IMR-90 (cell line): ENCODE data around the gene PDS5B. TPM values are rescaled to one million over a fixed set of nuclear protein-coding genes. Genes with fewer than 3 reads are reported as not detected.
A peak's percentile ranks its signal among the peaks of the same experiment; 100 is the strongest.

Source experiments
- ATAC-seq: fragments of 200-7000 bp; cut with Tn5 transposase; 2 replicates; pipeline ENCODE4 v1.9.1; 2020; ENCODE audit warnings: low read depth, mild to moderate bottlenecking, moderate library complexity
- BruUV-seq: library from RNA; stranded (reverse); fragments of 400-500 nt; replicated peaks from 2 replicates; lab custom pipeline; 2021; lab: Mats Ljungman, UMichigan
- CTCF ChIA-PET: fragments of 300-600 bp; formaldehyde crosslinking; extraction: SDS; loops from one replicate; lab custom pipeline; 2021; ENCODE audit warnings: antibody characterized with exemption; lab: Yijun Ruan, JAX
- POLR2A ChIA-PET: fragments of 300-600 bp; sonication (Branson Sonifier 250); formaldehyde crosslinking; loops from one replicate; lab custom pipeline; 2022; ENCODE audit warnings: antibody characterized with exemption; ENCODE audit not compliant: unreplicated experiment; lab: Charles Lee
- DNase-seq: peaks from one replicate; pipeline ENCODE4 v3.0.0; 2013
- H2AFZ ChIP-seq: replicated peaks from 2 replicates; pipeline ENCODE3; 2013; ENCODE audit warnings: low read length, mild to moderate bottlenecking; ENCODE audit not compliant: poor library complexity
- H2AK5ac ChIP-seq: 2 replicates; pipeline ENCODE4 v1.6.1; 2013; ENCODE audit warnings: low read depth, low read length, inconsistent platforms
- H2AK9ac ChIP-seq: replicated peaks from 2 replicates; pipeline ENCODE3; 2013; ENCODE audit warnings: mild to moderate bottlenecking, low read depth, low read length, moderate library complexity; ENCODE audit not compliant: poor library complexity
- H2BK120ac ChIP-seq: 2 replicates; pipeline ENCODE4 v1.6.1; 2013; ENCODE audit warnings: low read depth, low read length, inconsistent platforms
- H2BK15ac ChIP-seq: 3 replicates; pipeline ENCODE4 v1.6.1; 2013; ENCODE audit warnings: low read depth, low read length, inconsistent platforms
- H2BK20ac ChIP-seq: 2 replicates; pipeline ENCODE4 v1.6.1; 2013; ENCODE audit warnings: low read depth, mild to moderate bottlenecking, inconsistent platforms, low read length, moderate library complexity
- H2BK5ac ChIP-seq: 2 replicates; pipeline ENCODE4 v1.6.1; 2013; ENCODE audit warnings: mild to moderate bottlenecking, low read depth, low read length, inconsistent platforms; ENCODE audit not compliant: poor library complexity, severe bottlenecking
- H3K14ac ChIP-seq: replicated peaks from 2 replicates; pipeline ENCODE4 v1.6.1; 2013; ENCODE audit warnings: low read depth, low read length, inconsistent platforms
- H3K18ac ChIP-seq: 2 replicates; pipeline ENCODE4 v1.6.1; 2013; ENCODE audit warnings: low read depth, low read length, control low read depth
- H3K23ac ChIP-seq: 2 replicates; pipeline ENCODE4 v1.6.1; 2013; ENCODE audit warnings: low read depth, low read length, inconsistent platforms
- H3K27ac ChIP-seq: 2 replicates; pipeline ENCODE4 v1.5.1; 2013; ENCODE audit warnings: mild to moderate bottlenecking, control low read depth, low read length; ENCODE audit not compliant: insufficient read depth
- H3K27me3 ChIP-seq: 2 replicates; pipeline ENCODE4 v1.6.1; 2013; ENCODE audit warnings: low read length; ENCODE audit not compliant: control insufficient read depth, insufficient read depth
- H3K36me3 ChIP-seq: 2 replicates; pipeline ENCODE4 v1.6.1; 2013; ENCODE audit warnings: low read length, mixed read lengths; ENCODE audit not compliant: control insufficient read depth, insufficient read depth
- H3K4ac ChIP-seq: 2 replicates; pipeline ENCODE4 v1.6.1; 2013; ENCODE audit warnings: low read depth, low read length, inconsistent platforms
- H3K4me1 ChIP-seq: 2 replicates; pipeline ENCODE4 v1.6.1; 2013; ENCODE audit warnings: low read length, mixed read lengths; ENCODE audit not compliant: control insufficient read depth, insufficient read depth
- H3K4me2 ChIP-seq: 2 replicates; pipeline ENCODE4 v1.6.1; 2013; ENCODE audit warnings: low read depth, mild to moderate bottlenecking, control low read depth, low read length, moderate library complexity
- H3K4me3 ChIP-seq: 2 replicates; pipeline ENCODE4 v1.5.1; 2013; ENCODE audit warnings: low read depth, mild to moderate bottlenecking, control low read depth, low read length, moderate library complexity; ENCODE audit not compliant: insufficient read depth
- H3K56ac ChIP-seq: 2 replicates; pipeline ENCODE4 v1.6.1; 2013; ENCODE audit warnings: low read length, inconsistent platforms; ENCODE audit not compliant: insufficient read depth; ENCODE audit errors: extremely low read depth
- H3K79me1 ChIP-seq, 2 experiments: 2 replicates each; pipeline ENCODE4 v1.6.1; 2013; ENCODE audit warnings: low read length in 2 of 2, inconsistent platforms in 1 of 2, low read depth in 1 of 2
- H3K9ac ChIP-seq: 2 replicates; pipeline ENCODE4 v1.6.1; 2013; ENCODE audit warnings: low read depth, low read length, control low read depth
- H3K9me1 ChIP-seq: 2 replicates; pipeline ENCODE4 v1.6.1; 2013; ENCODE audit warnings: low read length, inconsistent platforms; ENCODE audit not compliant: insufficient read depth
- H3K9me3 ChIP-seq: 2 replicates; pipeline ENCODE4 v1.6.1; 2013; ENCODE audit warnings: low read length; ENCODE audit not compliant: control insufficient read depth, insufficient read depth
- H4K20me1 ChIP-seq: 2 replicates; pipeline ENCODE4 v1.6.1; 2013; ENCODE audit warnings: low read length, inconsistent platforms; ENCODE audit not compliant: insufficient read depth
- H4K5ac ChIP-seq: 2 replicates; pipeline ENCODE4 v1.6.1; 2013; ENCODE audit warnings: mild to moderate bottlenecking, low read depth, low read length, control low read depth
- H4K8ac ChIP-seq, 2 experiments: 2 replicates each; pipeline ENCODE4 v1.6.1; 2013; ENCODE audit warnings: low read depth in 2 of 2, low read length in 2 of 2, control low read depth in 1 of 2, inconsistent platforms in 1 of 2
- H4K91ac ChIP-seq: 2 replicates; pipeline ENCODE4 v1.6.1; 2013; ENCODE audit warnings: low read depth, low read length, inconsistent platforms; ENCODE audit not compliant: insufficient read depth
- BHLHE40 ChIP-seq: fragments of 150-350 bp; IDR thresholded peaks from 2 replicates; pipeline ENCODE4 v1.6.1; 2016; ENCODE audit warnings: mild to moderate bottlenecking, low read depth, low read length
- CEBPB ChIP-seq: IDR thresholded peaks from 2 replicates; pipeline ENCODE4 v1.6.1; 2012; ENCODE audit warnings: low read depth, low read length, improper control_type of control experiment
- CHD1 ChIP-seq: IDR thresholded peaks from 2 replicates; pipeline ENCODE4 v1.6.1; 2012; ENCODE audit warnings: low read depth, low read length, improper control_type of control experiment
- CTCF ChIP-seq: conservative IDR thresholded peaks from 2 replicates; pipeline ENCODE4 v1.5.1; 2012; ENCODE audit warnings: mild to moderate bottlenecking, low read depth, low read length, improper control_type of control experiment
- ELK1 ChIP-seq: fragments of 150-350 bp; IDR thresholded peaks from 2 replicates; pipeline ENCODE4 v1.6.1; 2016; ENCODE audit warnings: low read depth, mild to moderate bottlenecking, low read length, moderate library complexity, borderline replicate concordance
- FOS ChIP-seq: fragments of 150-350 bp; IDR thresholded peaks from 2 replicates; pipeline ENCODE4 v1.6.1; 2016; ENCODE audit warnings: low read depth, low read length
- MAFK ChIP-seq: IDR thresholded peaks from 2 replicates; pipeline ENCODE4 v1.6.1; 2012; ENCODE audit warnings: low read depth, low read length, improper control_type of control experiment
- MAZ ChIP-seq: IDR thresholded peaks from 2 replicates; pipeline ENCODE4 v1.6.1; 2012; ENCODE audit warnings: low read depth, mild to moderate bottlenecking, low read length, improper control_type of control experiment, moderate library complexity, borderline replicate concordance
- MXI1 ChIP-seq: IDR thresholded peaks from 2 replicates; pipeline ENCODE4 v1.6.1; 2012; ENCODE audit warnings: low read depth, mild to moderate bottlenecking, low read length, moderate library complexity, borderline replicate concordance
- NFE2L2 ChIP-seq: fragments of 150-350 bp; IDR thresholded peaks from 2 replicates; pipeline ENCODE4 v1.6.1; 2016; ENCODE audit warnings: low read depth, mild to moderate bottlenecking, low read length
- POLR2A ChIP-seq: IDR thresholded peaks from 2 replicates; pipeline ENCODE4 v1.6.1; 2012; ENCODE audit warnings: mild to moderate bottlenecking, low read depth, low read length
- RAD21 ChIP-seq: IDR thresholded peaks from 2 replicates; pipeline ENCODE4 v1.6.1; 2012; ENCODE audit warnings: low read length, improper control_type of control experiment
- RCOR1 ChIP-seq: IDR thresholded peaks from 2 replicates; pipeline ENCODE4 v1.6.1; 2012; ENCODE audit warnings: mild to moderate bottlenecking, low read length, improper control_type of control experiment; ENCODE audit not compliant: insufficient replicate concordance
- RFX5 ChIP-seq: IDR thresholded peaks from 2 replicates; pipeline ENCODE4 v1.8.0; 2012; ENCODE audit warnings: low read depth, mild to moderate bottlenecking, low read length, moderate library complexity
- SMC3 ChIP-seq: fragments of 150-350 bp; IDR thresholded peaks from 2 replicates; pipeline ENCODE4 v1.6.1; 2016; ENCODE audit warnings: low read depth, mild to moderate bottlenecking, antibody characterized with exemption, low read length, moderate library complexity
- USF2 ChIP-seq: fragments of 150-350 bp; IDR thresholded peaks from 2 replicates; pipeline ENCODE4 v1.6.1; 2017; ENCODE audit warnings: mild to moderate bottlenecking, antibody characterized with exemption, low read length, low read depth
- WGBS, 2 experiments: methylation state at CpG; one replicate each; pipeline versions ENCODE4 v1.1.5 to v1.1.7; 2013; ENCODE audit warnings: missing lambda C conversion rate in 2 of 2; ENCODE audit not compliant: insufficient read length in 1 of 2; ENCODE audit errors: extremely low coverage in 2 of 2; 5-methylcytosine and 5-hydroxymethylcytosine counted together
- dilution Hi-C: fragments of 300-500 bp; cut with HindIII; formaldehyde crosslinking; loops from one replicate; pipeline ENCODE4 v1.14.3; 2018; ENCODE audit warnings: low sequenced_read_pairs; ENCODE audit not compliant: unreplicated experiment
- in situ Hi-C: fragments of 300-500 bp; cut with MboI; formaldehyde crosslinking; loops from 3 replicates; pipeline ENCODE4 v1.14.3; 2019; ENCODE audit warnings: low sequenced_read_pairs, inconsistent platforms, mixed read lengths
- intact Hi-C: fragments of 100-400 bp; cut with micrococcal nuclease; formaldehyde crosslinking; loops from 2 replicates; pipeline ENCODE4 v1.10.0; 2022
- polyA plus RNA-seq, 3 experiments: library from polyadenylated mRNA; depleted of rRNA; stranded (reverse); fragments of >200 nt; gene quantifications; 2 replicates each; pipeline ENCODE4 v1.2.3, GENCODE V29; 2012; ENCODE audit warnings: low replicate concordance in 1 of 3
- total RNA-seq: library from RNA; depleted of rRNA; stranded (reverse); fragments of >200 nt; gene quantifications from 2 replicates; pipeline ENCODE4 v1.2.3, GENCODE V29; 2012

Gene PDS5B
- total and polyA plus RNA-seq, 2 of the 4 experiments (the other 2 are of a cell fraction) = 6.2 to 20.1 TPM

- in situ Hi-C loops = no loop called here
- DNase-seq = no peak
- ATAC-seq = no peak
Measured at GRCh38 chr13:32737679-32738078, 151.4 kb downstream of the PDS5B start.

More at GRCh38 chr13:32737679-32738078, 151.4 kb downstream of the PDS5B start:
- Histone ChIP-seq H3K23ac (no peak overlapping the region), H2AK9ac (no peak overlapping the region), H3K18ac (no peak overlapping the region), H2BK5ac (no peak overlapping the region), H4K20me1 (peaks cover 3% of the 10 kb centered on the region; the same call in 1 of the 2 replicates), H3K4me3 (no peak overlapping the region), H4K5ac (no peak overlapping the region), H3K36me3 (peaks cover 2% of the 10 kb centered on the region), H2AFZ (no peak overlapping the region), H3K9ac (no peak overlapping the region), H3K4me1 (no peaks in the 10 kb centered on the region; the same call in 1 of the 2 replicates), H3K56ac (no peak overlapping the region), H2BK15ac (no peak overlapping the region), H3K27ac (no peak overlapping the region), H3K9me3 (no peaks in the 10 kb centered on the region), H2AK5ac (no peak overlapping the region), H3K14ac (no peak overlapping the region), H3K79me1 (peaks cover 0 to 11% of the 10 kb centered on the region in 2 experiments; a peak in 3 of 4 replicates), H3K9me1 (peaks cover 6% of the 10 kb centered on the region; the same call in 1 of the 2 replicates), H4K91ac (no peak overlapping the region), H3K4me2 (peak overlapping the region; percentile 91; the same call in 1 of the 2 replicates), H3K27me3 (no peaks in the 10 kb centered on the region), H2BK20ac (no peak overlapping the region), H2BK120ac (no peak overlapping the region), H4K8ac (peak overlapping the region in 1 of 2 experiments; percentile 32; a peak in 1 of 4 replicates), H3K4ac (no peak overlapping the region)
- intact Hi-C loops (no loop called here), dilution Hi-C loops (no loop called here)
- CTCF ChIA-PET = interaction anchor here (0.6 kb wide), 1 partner anchor 692 kb away, joined by 3 read pairs; no protein-coding TSS in a partner anchor
- POLR2A ChIA-PET = interaction anchor here (0.6 kb wide), 1 partner anchor 748 kb away, joined by 3 read pairs; no protein-coding TSS in a partner anchor
- no TSS peak for BruUV-seq
- no CpG with 5 or more reads among the region's 1 CpG for WGBS, 2 experiments
- TF ChIP-seq POLR2A (no peak), FOS (no peak), RFX5 (no peak), MXI1 (no peak), NFE2L2 (no peak), CEBPB (no peak), SMC3 (no peak), USF2 (no peak), BHLHE40 (no peak), RCOR1 (no peak), RAD21 (no peak), CHD1 (no peak), MAFK (no peak), CTCF (no peak), ELK1 (no peak), MAZ (no peak)
